DND-41 (cell line): ENCODE measurements around the gene COL9A3.
A peak's percentile ranks its signal among the peaks of the same experiment; 100 is the strongest.

Experiments used
- ATAC-seq: fragments of 200-7000 bp; cut with Tn5 transposase; 3 replicates; pipeline ENCODE4 v1.9.1; 2021; ENCODE audit warnings: low read depth; ENCODE audit not compliant: insufficient read depth
- DNase-seq: peaks from one replicate; pipeline ENCODE4 v3.0.0-alpha.2; 2020
- H2AFZ ChIP-seq: 2 replicates; pipeline ENCODE4 v1.6.0; 2012; ENCODE audit warnings: low read depth, low read length
- H3K27ac ChIP-seq: 2 replicates; pipeline ENCODE4 v1.5.1; 2012; ENCODE audit warnings: low read length, inconsistent platforms
- H3K27me3 ChIP-seq: fragments of 200-600 bp; sonication (generic); 2 replicates; pipeline ENCODE4 v1.6.0; 2012; ENCODE audit warnings: low read length, mild to moderate bottlenecking, inconsistent platforms; ENCODE audit not compliant: insufficient read depth, poor library complexity
- H3K36me3 ChIP-seq: 2 replicates; pipeline ENCODE4 v1.5.1; 2012; ENCODE audit warnings: low read length, inconsistent platforms; ENCODE audit not compliant: insufficient read depth
- H3K4me1 ChIP-seq: 2 replicates; pipeline ENCODE4 v1.5.1; 2012; ENCODE audit warnings: mild to moderate bottlenecking, low read length; ENCODE audit not compliant: insufficient read depth
- H3K4me2 ChIP-seq: 2 replicates; pipeline ENCODE4 v1.6.0; 2012; ENCODE audit warnings: mild to moderate bottlenecking, moderate library complexity, low read length, inconsistent platforms; ENCODE audit not compliant: insufficient read depth
- H3K4me3 ChIP-seq, 2 experiments: fragments of 200-600 bp in 1 of 2; shearing (Covaris generic) in 1 of 2; 2 replicates each; pipeline ENCODE4 v1.5.1; 2012 to 2016; ENCODE audit warnings: inconsistent platforms in 2 of 2, low read length in 2 of 2, mild to moderate bottlenecking in 2 of 2, low read depth in 1 of 2, moderate library complexity in 1 of 2
- H3K79me2 ChIP-seq: 2 replicates; pipeline ENCODE4 v1.6.0; 2012; ENCODE audit warnings: low read length, inconsistent platforms; ENCODE audit not compliant: insufficient read depth
- H3K9ac ChIP-seq: 2 replicates; pipeline ENCODE4 v1.6.0; 2012; ENCODE audit warnings: low read depth, mild to moderate bottlenecking, inconsistent platforms, low read length, moderate library complexity
- H3K9me3 ChIP-seq: 2 replicates; pipeline ENCODE4 v1.5.1; 2012; ENCODE audit warnings: low read length, moderate library complexity, mild to moderate bottlenecking, inconsistent platforms; ENCODE audit not compliant: insufficient read depth, severe bottlenecking
- H4K20me1 ChIP-seq: 2 replicates; pipeline ENCODE4 v1.6.0; 2012; ENCODE audit warnings: low read length; ENCODE audit not compliant: insufficient read depth
- CTCF ChIP-seq: IDR thresholded peaks from 2 replicates; pipeline ENCODE4 v1.5.1; 2012; ENCODE audit warnings: borderline replicate concordance, low read length, moderate library complexity, mild to moderate bottlenecking; ENCODE audit not compliant: poor library complexity, severe bottlenecking; ENCODE audit errors: extremely low read depth
- EZH2 ChIP-seq: IDR thresholded peaks from 3 replicates; pipeline ENCODE4 v1.6.1; 2012; ENCODE audit warnings: borderline replicate concordance, low read depth, mild to moderate bottlenecking, moderate library complexity, low read length, inconsistent platforms; ENCODE audit not compliant: severe bottlenecking

Gene COL9A3

GRCh38 chr20:62887152-62887859 lies 70.5 kb downstream of the COL9A3 start:
- Histone ChIP-seq H3K9ac (no peak overlapping the region), H3K4me1 (no peaks in the 10 kb centered on the region), H3K9me3 (no peaks in the 10 kb centered on the region), H3K4me2 (no peak overlapping the region), H3K79me2 (no peaks in the 10 kb centered on the region), H4K20me1 (peaks cover 23% of the 10 kb centered on the region), H2AFZ (no peak overlapping the region), H3K27me3 (no peaks in the 10 kb centered on the region), H3K36me3 (peaks cover 71% of the 10 kb centered on the region), H3K27ac (no peak overlapping the region), H3K4me3 (no peak overlapping the region)
- no peak for TF ChIP-seq EZH2
- no peak for TF ChIP-seq CTCF
- DNase-seq: peak; percentile 44
- peak; percentile 44 for ATAC-seq

DNA sequence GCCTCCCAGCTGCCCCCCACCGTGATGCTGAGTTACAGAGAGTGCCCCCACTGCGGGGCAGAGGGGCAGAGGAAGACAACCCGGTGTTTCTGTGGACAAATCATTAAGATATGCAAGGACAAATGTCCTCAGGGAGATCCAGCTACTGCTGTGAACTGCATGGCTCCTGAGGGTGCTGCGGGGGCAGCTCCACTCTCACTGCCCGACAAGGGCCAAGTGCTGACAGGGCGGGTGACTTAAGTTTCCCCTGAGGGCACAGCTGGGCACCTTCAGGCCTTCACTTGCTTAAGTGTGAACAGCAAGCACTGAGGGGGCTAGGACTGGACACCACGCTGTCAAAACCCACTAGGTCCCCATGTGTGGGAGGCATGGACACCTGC lies 71.0 kb downstream of the COL9A3 start:
- no peaks in the 10 kb centered on the region for H3K9me3 ChIP-seq
- no peak overlapping the region for H3K4me3 ChIP-seq
- H3K27ac ChIP-seq: no peak overlapping the region
- DNase-seq (no peak), ATAC-seq (no peak)
- no peak overlapping the region for H3K4me2 ChIP-seq
- H4K20me1 ChIP-seq: peaks cover 24% of the 10 kb centered on the region
- H2AFZ ChIP-seq: no peak overlapping the region
- H3K4me1 ChIP-seq: no peaks in the 10 kb centered on the region
- no peaks in the 10 kb centered on the region for H3K79me2 ChIP-seq
- TF ChIP-seq EZH2 (no peak), CTCF (no peak)
- H3K36me3 ChIP-seq: peaks cover 73% of the 10 kb centered on the region
- no peak overlapping the region for H3K9ac ChIP-seq
- no peaks in the 10 kb centered on the region for H3K27me3 ChIP-seq

DNA sequence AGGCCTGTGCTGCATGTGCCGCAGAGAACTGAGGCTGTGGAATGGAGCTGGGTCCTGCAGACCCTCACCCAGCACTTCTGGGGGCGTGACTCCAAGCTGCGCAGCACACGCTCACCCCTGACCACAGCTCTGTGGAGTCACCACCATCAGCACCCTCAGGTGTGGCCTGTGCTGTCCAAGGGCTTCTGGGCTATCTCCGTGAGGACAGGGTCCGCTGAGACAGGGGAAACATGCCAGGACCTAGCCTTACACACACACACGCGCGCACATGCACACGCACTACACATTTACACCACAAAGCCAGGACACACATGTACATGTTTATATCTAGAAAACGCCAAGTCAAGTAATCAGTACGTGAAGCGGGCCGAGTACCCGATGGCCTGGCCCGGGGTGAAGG lies 71.6 kb downstream of the COL9A3 start:
- H3K27ac ChIP-seq: no peak overlapping the region
- no peaks in the 10 kb centered on the region for H3K9me3 ChIP-seq
- no peak overlapping the region for H3K4me2 ChIP-seq
- H3K36me3 ChIP-seq: peaks cover 79% of the 10 kb centered on the region
- H3K9ac ChIP-seq: no peak overlapping the region
- DNase-seq: no peak
- ATAC-seq: no peak
- no peak overlapping the region for H3K4me3 ChIP-seq
- H3K4me1 ChIP-seq: no peaks in the 10 kb centered on the region
- no peak for TF ChIP-seq EZH2
- no peak for TF ChIP-seq CTCF
- no peaks in the 10 kb centered on the region for H3K27me3 ChIP-seq
- H3K79me2 ChIP-seq: no peaks in the 10 kb centered on the region
- H2AFZ ChIP-seq: no peak overlapping the region
- H4K20me1 ChIP-seq: peaks cover 25% of the 10 kb centered on the region

- TF ChIP-seq CTCF (no peak), EZH2 (no peak)
- no peak overlapping the region for H3K4me2 ChIP-seq
- no peaks in the 10 kb centered on the region for H3K27me3 ChIP-seq
- no peak for ATAC-seq
- H3K27ac ChIP-seq: no peak overlapping the region
- H3K36me3 ChIP-seq: peaks cover 84% of the 10 kb centered on the region
- no peaks in the 10 kb centered on the region for H3K9me3 ChIP-seq
- no peak overlapping the region for H2AFZ ChIP-seq
- peaks cover 30% of the 10 kb centered on the region for H4K20me1 ChIP-seq
- H3K79me2 ChIP-seq: no peaks in the 10 kb centered on the region; the same call in 1 of the 2 replicates
- H3K4me1 ChIP-seq: no peaks in the 10 kb centered on the region
- H3K4me3 ChIP-seq: no peak overlapping the region
- H3K9ac ChIP-seq: no peak overlapping the region
- no peak for DNase-seq
Observed at GRCh38 chr20:62888910-62889309, 72.1 kb downstream of the COL9A3 start.
